H9 (cell line): ENCODE results near the gene LSM3. TPM values are rescaled to one million over a fixed set of nuclear protein-coding genes. Genes with fewer than 3 reads are reported as not detected.

Experiments used
- DNase-seq: peaks from one replicate; pipeline ENCODE4 v3.0.0-alpha.2; 2017
- H2AFZ ChIP-seq: one replicate; pipeline ENCODE4 v1.6.1; 2013; ENCODE audit warnings: mild to moderate bottlenecking, low read length, control low read depth, moderate library complexity
- H2AK5ac ChIP-seq: 2 replicates; pipeline ENCODE4 v1.6.1; 2013; ENCODE audit warnings: low read length, control low read depth, mixed read lengths; ENCODE audit not compliant: insufficient read length
- H2BK120ac ChIP-seq: one replicate; pipeline ENCODE4 v1.6.1; 2013; ENCODE audit warnings: low read depth, mild to moderate bottlenecking, low read length, control low read depth, inconsistent platforms; ENCODE audit not compliant: poor library complexity, severe bottlenecking
- H2BK12ac ChIP-seq: 2 replicates; pipeline ENCODE4 v1.6.1; 2013; ENCODE audit warnings: low read length, control low read depth, mixed read lengths, low read depth; ENCODE audit not compliant: insufficient read length
- H2BK15ac ChIP-seq: 2 replicates; pipeline ENCODE4 v1.6.1; 2013; ENCODE audit warnings: low read depth, low read length, control low read depth
- H2BK20ac ChIP-seq: one replicate; pipeline ENCODE4 v1.6.1; 2013; ENCODE audit warnings: low read depth, mild to moderate bottlenecking, low read length, control low read depth, inconsistent platforms; ENCODE audit not compliant: poor library complexity, severe bottlenecking
- H2BK5ac ChIP-seq: 2 replicates; pipeline ENCODE4 v1.6.1; 2013; ENCODE audit warnings: low read length, control low read depth, mixed read lengths; ENCODE audit not compliant: insufficient read length
- H3K14ac ChIP-seq: 2 replicates; pipeline ENCODE4 v1.6.1; 2013; ENCODE audit warnings: low read length, control low read depth; ENCODE audit not compliant: insufficient read depth
- H3K18ac ChIP-seq: 2 replicates; pipeline ENCODE4 v1.6.1; 2013; ENCODE audit warnings: low read depth, mild to moderate bottlenecking, mixed read lengths, low read length, control low read depth; ENCODE audit not compliant: insufficient read length
- H3K23ac ChIP-seq: 2 replicates; pipeline ENCODE4 v1.6.1; 2013; ENCODE audit warnings: low read length, control low read depth, mixed read lengths, low read depth; ENCODE audit not compliant: insufficient read length
- H3K23me2 ChIP-seq: 2 replicates; pipeline ENCODE4 v1.6.1; 2013; ENCODE audit warnings: low read depth, mild to moderate bottlenecking, mixed read lengths, low read length, control low read depth; ENCODE audit not compliant: insufficient read length, poor library complexity, severe bottlenecking
- H3K27ac ChIP-seq: 2 replicates; pipeline ENCODE4 v1.5.1; 2013; ENCODE audit warnings: low read length, control low read depth, mixed read lengths, low read depth; ENCODE audit not compliant: insufficient read length
- H3K27me3 ChIP-seq: 2 replicates; pipeline ENCODE4 v1.6.1; 2013; ENCODE audit warnings: low read length, control low read depth, inconsistent platforms; ENCODE audit not compliant: insufficient read depth
- H3K4ac ChIP-seq: 2 replicates; pipeline ENCODE4 v1.6.1; 2013; ENCODE audit warnings: low read depth, mild to moderate bottlenecking, control low read depth, inconsistent platforms, low read length, moderate library complexity
- H3K4me1 ChIP-seq: 2 replicates; pipeline ENCODE4 v1.6.1; 2013; ENCODE audit warnings: low read length, control low read depth, inconsistent platforms; ENCODE audit not compliant: insufficient read depth
- H3K4me2 ChIP-seq: 2 replicates; pipeline ENCODE4 v1.6.1; 2013; ENCODE audit warnings: low read length, control low read depth, mixed read lengths; ENCODE audit not compliant: insufficient read length, insufficient read depth
- H3K56ac ChIP-seq: 2 replicates; pipeline ENCODE4 v1.6.1; 2013; ENCODE audit warnings: low read depth, mild to moderate bottlenecking, mixed read lengths, low read length, control low read depth; ENCODE audit not compliant: insufficient read length
- H3K79me1 ChIP-seq: 2 replicates; pipeline ENCODE4 v1.6.1; 2013; ENCODE audit warnings: low read depth, mild to moderate bottlenecking, moderate library complexity, low read length, control low read depth, inconsistent platforms; ENCODE audit not compliant: insufficient read depth, poor library complexity, severe bottlenecking
- H3K79me2 ChIP-seq: 2 replicates; pipeline ENCODE4 v1.6.1; 2013; ENCODE audit warnings: low read length, control low read depth, inconsistent platforms; ENCODE audit not compliant: insufficient read depth
- H3K9ac ChIP-seq: 2 replicates; pipeline ENCODE4 v1.6.1; 2013; ENCODE audit warnings: low read length, control low read depth, mixed read lengths; ENCODE audit not compliant: insufficient read length; ENCODE audit errors: extremely low read depth
- H3K9me3 ChIP-seq: one replicate; pipeline ENCODE4 v1.6.1; 2013; ENCODE audit warnings: low read depth, low read length, inconsistent platforms; ENCODE audit not compliant: control insufficient read depth
- H3T11ph ChIP-seq: one replicate; pipeline ENCODE4 v1.6.1; 2013; ENCODE audit warnings: mild to moderate bottlenecking, low read length, control low read depth, inconsistent platforms
- H4K20me1 ChIP-seq: one replicate; pipeline ENCODE4 v1.6.1; 2013; ENCODE audit not compliant: control insufficient read depth, insufficient read length, insufficient read depth
- H4K5ac ChIP-seq: 2 replicates; pipeline ENCODE4 v1.6.1; 2013; ENCODE audit warnings: low read depth, mild to moderate bottlenecking, mixed read lengths, low read length, control low read depth; ENCODE audit not compliant: insufficient read length
- H4K8ac ChIP-seq: replicated peaks from 2 replicates; pipeline ENCODE4 v1.6.1; 2013; ENCODE audit warnings: low read length, control low read depth, mixed read lengths, low read depth; ENCODE audit not compliant: insufficient read length
- H4K91ac ChIP-seq: 2 replicates; pipeline ENCODE4 v1.6.1; 2013; ENCODE audit warnings: low read depth, mild to moderate bottlenecking, moderate library complexity, mixed read lengths, low read length, control low read depth; ENCODE audit not compliant: insufficient read length
- H3K27ac Mint-ChIP-seq, 3 experiments: 2 replicates in 2 of 3; 3 replicates in 1 of 3; pipeline ENCODE4 v1.8.0; 2020 to 2021; ENCODE audit warnings: mixed read lengths in 3 of 3, mild to moderate bottlenecking in 1 of 3, moderate library complexity in 1 of 3
- H3K27me3 Mint-ChIP-seq: 2 replicates; pipeline ENCODE4 v1.8.0; 2021; ENCODE audit warnings: low read depth, mild to moderate bottlenecking, moderate library complexity, mixed read lengths
- H3K36me3 Mint-ChIP-seq, 3 experiments: 2 replicates in 2 of 3; 3 replicates in 1 of 3; pipeline ENCODE4 v1.8.0; 2020 to 2021; ENCODE audit warnings: low read depth in 3 of 3, mixed read lengths in 3 of 3; ENCODE audit not compliant: insufficient read depth in 1 of 3
- H3K4me1 Mint-ChIP-seq, 2 experiments: 2 replicates each; pipeline ENCODE4 v1.8.0; 2020; ENCODE audit warnings: mixed read lengths in 2 of 2
- H3K4me3 Mint-ChIP-seq, 2 experiments: 2 replicates in 1 of 2; 3 replicates in 1 of 2; pipeline ENCODE4 v1.8.0; 2020 to 2021; ENCODE audit warnings: mild to moderate bottlenecking in 2 of 2, mixed read lengths in 2 of 2, moderate library complexity in 1 of 2
- H3K9me3 Mint-ChIP-seq, 2 experiments: 2 replicates in 1 of 2; 3 replicates in 1 of 2; pipeline ENCODE4 v1.8.0; 2020; ENCODE audit warnings: mild to moderate bottlenecking in 2 of 2, mixed read lengths in 2 of 2, moderate library complexity in 1 of 2
- CTCF ChIP-seq: fragments of 200-600 bp; sonication (generic); conservative IDR thresholded peaks from 3 replicates; pipeline ENCODE4 v1.8.0; 2021; ENCODE audit warnings: antibody characterized with exemption, mild to moderate bottlenecking
- WGBS: extraction: QIAGEN DNeasy Blood & Tissue Kit; methylation state at CpG from one replicate; pipeline ENCODE4 v1.1.7; 2013; ENCODE audit warnings: missing lambda C conversion rate, low lambda C conversion rate, mixed read lengths; ENCODE audit not compliant: insufficient read length; ENCODE audit errors: extremely low coverage; 5-methylcytosine and 5-hydroxymethylcytosine counted together
- total RNA-seq: library from RNA; stranded (reverse); gene quantifications from 2 replicates; pipeline ENCODE4 v1.2.1, GENCODE V29; 2021

Gene LSM3
- total RNA-seq, 1 experiment from 2014 or later: 24.4 TPM

- H3K23me2 ChIP-seq: no peaks in the 10 kb centered on the region
- H3K4me2 ChIP-seq: no peak overlapping the region
- no peak overlapping the region for H2BK15ac ChIP-seq
- no peaks in the 10 kb centered on the region for H3K4me1 ChIP-seq
- H2BK120ac ChIP-seq: no peak overlapping the region
- H3K4ac ChIP-seq: no peak overlapping the region
- H3K56ac ChIP-seq: no peak overlapping the region
- H2BK12ac ChIP-seq: no peak overlapping the region
- peaks cover 7% of the 10 kb centered on the region in 2 experiments for H3K9me3 Mint-ChIP-seq
- no peak for DNase-seq
- TF ChIP-seq CTCF: no peak
- H3K27me3 Mint-ChIP-seq: peaks cover 25% of the 10 kb centered on the region
- H3K18ac ChIP-seq: no peak overlapping the region
- no peak overlapping the region for H2BK5ac ChIP-seq
- no peak overlapping the region for H3K4me3 Mint-ChIP-seq
- no CpG with 5 or more reads among the region's 6 CpGs for WGBS
- no peak overlapping the region for H2AK5ac ChIP-seq
- H3K14ac ChIP-seq: no peak overlapping the region
- no peak overlapping the region for H4K91ac ChIP-seq
- H4K5ac ChIP-seq: no peak overlapping the region
- no peaks in the 10 kb centered on the region for H4K20me1 ChIP-seq
- H3K27ac ChIP-seq: no peak overlapping the region
- no peak overlapping the region for H2BK20ac ChIP-seq
- no peak overlapping the region for H4K8ac ChIP-seq
- no peak overlapping the region for H3K27ac Mint-ChIP-seq
- peaks cover 6% of the 10 kb centered on the region for H3K9me3 ChIP-seq
- H3K9ac ChIP-seq: no peak overlapping the region
- peaks cover 2 to 5% (median 2%) of the 10 kb centered on the region in 3 experiments; a peak in 3 of 7 replicates for H3K36me3 Mint-ChIP-seq
- H3K79me1 ChIP-seq: no peaks in the 10 kb centered on the region
- no peaks in the 10 kb centered on the region for H3K79me2 ChIP-seq
- H3K27me3 ChIP-seq: no peaks in the 10 kb centered on the region; the same call in 1 of the 2 replicates
- H3K4me1 Mint-ChIP-seq: peaks cover 0 to 4% of the 10 kb centered on the region in 2 experiments; a peak in 2 of 4 replicates
- no peak overlapping the region for H3T11ph ChIP-seq
- no peak overlapping the region for H2AFZ ChIP-seq
- H3K23ac ChIP-seq: no peak overlapping the region
Observed at GRCh38 chr3:14237457-14237856, 58.8 kb downstream of the LSM3 start.
